Body of pancreas (tissue), 4 donors: ENCODE data around the gene CDS1.

Source experiments
- POLR2A ChIP-seq, 3 donors: fragments of 450-650 bp; IDR thresholded peaks; one replicate each; pipeline ENCODE4 v1.6.1; 2016; ENCODE audit warnings: antibody characterized with exemption in 3 of 3, mild to moderate bottlenecking in 2 of 3
- TF ChIP-seq, protein P1 (sequence below), 7 experiments: fragments of 450-650 bp in 4 of 7; fragments of 200-600 bp in 3 of 7; sonication (generic) in 3 of 7; IDR thresholded peaks; one replicate each; pipeline ENCODE4 v1.5.1; 2016 to 2019; ENCODE audit warnings: antibody characterized with exemption in 7 of 7

GRCh38 chr4:84615355-84615754, 32.4 kb downstream of the CDS1 start:
- no peak for TF ChIP-seq POLR2A (IDR thresholded peaks at IDR 0.05)
- TF ChIP-seq, protein P1, sequence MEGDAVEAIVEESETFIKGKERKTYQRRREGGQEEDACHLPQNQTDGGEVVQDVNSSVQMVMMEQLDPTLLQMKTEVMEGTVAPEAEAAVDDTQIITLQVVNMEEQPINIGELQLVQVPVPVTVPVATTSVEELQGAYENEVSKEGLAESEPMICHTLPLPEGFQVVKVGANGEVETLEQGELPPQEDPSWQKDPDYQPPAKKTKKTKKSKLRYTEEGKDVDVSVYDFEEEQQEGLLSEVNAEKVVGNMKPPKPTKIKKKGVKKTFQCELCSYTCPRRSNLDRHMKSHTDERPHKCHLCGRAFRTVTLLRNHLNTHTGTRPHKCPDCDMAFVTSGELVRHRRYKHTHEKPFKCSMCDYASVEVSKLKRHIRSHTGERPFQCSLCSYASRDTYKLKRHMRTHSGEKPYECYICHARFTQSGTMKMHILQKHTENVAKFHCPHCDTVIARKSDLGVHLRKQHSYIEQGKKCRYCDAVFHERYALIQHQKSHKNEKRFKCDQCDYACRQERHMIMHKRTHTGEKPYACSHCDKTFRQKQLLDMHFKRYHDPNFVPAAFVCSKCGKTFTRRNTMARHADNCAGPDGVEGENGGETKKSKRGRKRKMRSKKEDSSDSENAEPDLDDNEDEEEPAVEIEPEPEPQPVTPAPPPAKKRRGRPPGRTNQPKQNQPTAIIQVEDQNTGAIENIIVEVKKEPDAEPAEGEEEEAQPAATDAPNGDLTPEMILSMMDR (IDR thresholded peaks at IDR 0.05), result no peak
